DOHH2 (cell line): ENCODE results near the gene HSF5.

ENCODE experiments used
- H3F3A ChIP-seq: fragments of 200-600 bp; sonication (generic), shearing (Covaris generic); 2 replicates; pipeline ENCODE4 v1.6.0; 2016; ENCODE audit warnings: antibody characterized with exemption, mild to moderate bottlenecking; ENCODE audit not compliant: control insufficient read depth, insufficient read depth
- H3K27ac ChIP-seq: fragments of 200-600 bp; sonication (generic); 2 replicates; pipeline ENCODE4 v1.5.1; 2014; ENCODE audit warnings: low read depth, mild to moderate bottlenecking, low read length, moderate library complexity
- H3K27me3 ChIP-seq: fragments of 200-600 bp; sonication (generic); 2 replicates; pipeline ENCODE4 v1.6.1; 2014; ENCODE audit warnings: mild to moderate bottlenecking, low read length, mixed read lengths; ENCODE audit not compliant: control insufficient read depth
- H3K36me3 ChIP-seq: fragments of 200-600 bp; sonication (generic); 2 replicates; pipeline ENCODE4 v1.6.1; 2014; ENCODE audit warnings: mild to moderate bottlenecking, low read length, moderate library complexity, mixed read lengths; ENCODE audit not compliant: control insufficient read depth
- H3K4me1 ChIP-seq: fragments of 200-600 bp; sonication (generic); 2 replicates; pipeline ENCODE4 v1.6.1; 2014; ENCODE audit warnings: mild to moderate bottlenecking, low read length, mixed read lengths; ENCODE audit not compliant: control insufficient read depth
- H3K4me2 ChIP-seq: fragments of 200-600 bp; sonication (generic); 2 replicates; pipeline ENCODE4 v1.6.0; 2014; ENCODE audit warnings: mild to moderate bottlenecking, low read length, moderate library complexity
- H3K4me3 ChIP-seq: fragments of 200-600 bp; sonication (generic); 2 replicates; pipeline ENCODE4 v1.5.1; 2014; ENCODE audit warnings: mild to moderate bottlenecking, low read length, mixed read lengths
- H3K79me2 ChIP-seq: fragments of 200-600 bp; sonication (generic); 2 replicates; pipeline ENCODE4 v1.6.1; 2014; ENCODE audit warnings: mild to moderate bottlenecking, low read length, mixed read lengths; ENCODE audit not compliant: control insufficient read depth
- H3K9me2 ChIP-seq: fragments of 200-600 bp; sonication (generic); replicated peaks from 2 replicates; pipeline ENCODE4 v1.6.1; 2014; ENCODE audit warnings: mild to moderate bottlenecking, low read length, mixed read lengths; ENCODE audit not compliant: control insufficient read depth
- H3K9me3 ChIP-seq: fragments of 200-600 bp; sonication (generic); 2 replicates; pipeline ENCODE4 v1.6.1; 2014; ENCODE audit warnings: antibody characterized with exemption, low read length, mixed read lengths; ENCODE audit not compliant: control insufficient read depth, insufficient read depth
- H4K20me1 ChIP-seq: fragments of 200-600 bp; sonication (generic); 2 replicates; pipeline ENCODE4 v1.6.0; 2014; ENCODE audit warnings: low read depth, mild to moderate bottlenecking, antibody characterized with exemption, low read length, moderate library complexity; ENCODE audit not compliant: control insufficient read depth, insufficient read depth
- CTCF ChIP-seq: fragments of 200-600 bp; sonication (generic); IDR thresholded peaks from one replicate; pipeline ENCODE4 v1.5.1; 2014; ENCODE audit warnings: antibody characterized with exemption, mild to moderate bottlenecking, low read depth, low read length; ENCODE audit not compliant: poor library complexity, severe bottlenecking
- EZH2phosphoT487 ChIP-seq: fragments of 200-600 bp; sonication (generic); IDR thresholded peaks from 2 replicates; pipeline ENCODE4 v1.6.1; 2017; ENCODE audit warnings: borderline replicate concordance, mild to moderate bottlenecking, antibody characterized with exemption, low read length, moderate library complexity, mixed read lengths

HSF5 gene

GRCh38 chr17:58527949-58528348 lies 39.7 kb upstream of the HSF5 start:
- Histone ChIP-seq H3K4me2 (no peak overlapping the region), H3F3A (no peaks in the 10 kb centered on the region), H3K9me2 (no peaks in the 10 kb centered on the region), H3K27ac (no peak overlapping the region), H3K4me1 (peaks cover 12% of the 10 kb centered on the region), H3K36me3 (no peaks in the 10 kb centered on the region), H3K9me3 (no peaks in the 10 kb centered on the region), H3K79me2 (no peaks in the 10 kb centered on the region), H3K4me3 (no peak overlapping the region), H4K20me1 (no peaks in the 10 kb centered on the region), H3K27me3 (peaks cover 28% of the 10 kb centered on the region)
- TF ChIP-seq EZH2phosphoT487 (no peak), CTCF (no peak)

DNA sequence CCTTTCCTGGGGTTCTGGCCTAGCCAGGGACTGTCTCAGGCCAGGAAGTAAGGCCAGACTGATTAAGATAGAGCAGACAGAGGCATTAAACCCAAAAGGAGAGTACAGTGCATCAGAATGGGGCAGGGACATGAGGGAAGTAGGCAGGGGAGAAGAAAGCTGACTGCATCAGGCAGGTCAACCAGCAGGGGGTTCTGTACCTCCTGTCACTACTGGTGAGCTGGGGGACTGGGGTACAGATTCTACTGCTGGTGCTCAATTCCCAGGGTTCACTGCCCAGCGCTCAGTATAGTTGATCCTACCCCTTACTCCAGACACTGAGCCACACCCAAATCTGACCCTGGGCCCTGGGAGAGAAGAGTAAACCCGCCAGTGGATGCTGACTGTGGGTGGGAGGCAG lies 39.1 kb upstream of the HSF5 start:
- Histone ChIP-seq H3K79me2 (no peaks in the 10 kb centered on the region), H3F3A (no peaks in the 10 kb centered on the region), H3K9me3 (no peaks in the 10 kb centered on the region), H3K4me3 (no peak overlapping the region), H3K27me3 (peaks cover 21% of the 10 kb centered on the region), H3K27ac (no peak overlapping the region), H3K9me2 (no peaks in the 10 kb centered on the region), H3K4me2 (no peak overlapping the region), H3K36me3 (no peaks in the 10 kb centered on the region), H4K20me1 (no peaks in the 10 kb centered on the region), H3K4me1 (peaks cover 9% of the 10 kb centered on the region)
- no peak for TF ChIP-seq EZH2phosphoT487
- TF ChIP-seq CTCF: peak; percentile 33

DNA sequence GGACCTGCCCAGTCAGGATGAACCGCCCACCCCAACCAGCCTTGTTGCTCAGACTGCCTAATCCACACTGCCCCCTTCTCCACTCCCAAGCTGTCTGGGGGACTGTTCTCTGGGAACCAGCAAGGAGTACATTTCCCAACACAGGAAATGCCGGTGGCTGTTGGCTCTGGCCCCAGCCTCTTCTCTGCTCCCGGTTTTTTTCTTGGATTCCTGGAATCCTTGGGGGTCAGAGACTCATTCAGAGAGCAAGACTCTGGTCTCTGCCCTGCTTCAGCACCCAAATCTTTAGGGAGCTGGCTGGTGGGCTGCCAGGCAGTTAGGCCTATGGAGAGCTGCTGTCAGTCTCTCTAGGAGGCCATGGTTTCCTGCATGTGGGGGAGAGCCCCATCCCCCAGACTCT lies 37.0 kb upstream of the HSF5 start:
- Histone ChIP-seq H3K4me3 (no peak overlapping the region), H3K4me2 (no peak overlapping the region), H3K9me2 (no peaks in the 10 kb centered on the region), H3K79me2 (no peaks in the 10 kb centered on the region), H3K4me1 (peaks cover 6% of the 10 kb centered on the region), H3F3A (no peaks in the 10 kb centered on the region), H3K27ac (no peak overlapping the region), H4K20me1 (no peaks in the 10 kb centered on the region), H3K27me3 (peaks cover 3% of the 10 kb centered on the region), H3K36me3 (no peaks in the 10 kb centered on the region), H3K9me3 (no peaks in the 10 kb centered on the region)
- TF ChIP-seq CTCF (no peak), EZH2phosphoT487 (no peak)

- no peak for TF ChIP-seq CTCF
- TF ChIP-seq EZH2phosphoT487: no peak
- Histone ChIP-seq H3K27ac (no peak overlapping the region), H3K4me3 (no peak overlapping the region), H3K79me2 (peaks cover 8% of the 10 kb centered on the region), H3K27me3 (no peaks in the 10 kb centered on the region), H3F3A (peaks cover 6% of the 10 kb centered on the region; the same call in 1 of the 2 replicates), H4K20me1 (no peaks in the 10 kb centered on the region), H3K36me3 (peaks cover 3% of the 10 kb centered on the region; the same call in 1 of the 2 replicates), H3K9me2 (no peaks in the 10 kb centered on the region), H3K4me1 (peaks cover 25% of the 10 kb centered on the region), H3K9me3 (no peaks in the 10 kb centered on the region), H3K4me2 (no peak overlapping the region)
Measured at GRCh38 chr17:58521680-58522079, 33.5 kb upstream of the HSF5 start.
